SU-DHL-6 (cell line): ENCODE results near the gene RSF1.

Experiments
- H2AFZ ChIP-seq: fragments of 200-600 bp; sonication (generic); 2 replicates; pipeline ENCODE4 v1.6.1; 2014; ENCODE audit warnings: low read depth, mild to moderate bottlenecking, moderate library complexity, mixed read lengths, antibody characterized with exemption, low read length; ENCODE audit not compliant: severe bottlenecking
- H3F3A ChIP-seq: fragments of 200-600 bp; shearing (Covaris generic); 2 replicates; pipeline ENCODE4 v1.6.0; 2016; ENCODE audit warnings: antibody characterized with exemption, mild to moderate bottlenecking; ENCODE audit not compliant: insufficient read depth
- H3K27ac ChIP-seq: fragments of 200-600 bp; sonication (generic); 2 replicates; pipeline ENCODE4 v1.5.1; 2016; ENCODE audit warnings: low read depth, mild to moderate bottlenecking, low read length, moderate library complexity, mixed read lengths
- H3K27me3 ChIP-seq: fragments of 200-600 bp; sonication (generic), shearing (Covaris generic); 2 replicates; pipeline ENCODE4 v1.6.0; 2014; ENCODE audit warnings: mild to moderate bottlenecking, low read length
- H3K36me3 ChIP-seq: fragments of 200-600 bp; sonication (generic); 2 replicates; pipeline ENCODE4 v1.6.1; 2014; ENCODE audit warnings: mild to moderate bottlenecking, low read length, mixed read lengths
- H3K4me2 ChIP-seq: fragments of 300-600, 200-600 bp; shearing (Covaris generic), sonication (generic); 2 replicates; pipeline ENCODE4 v1.6.0; 2014; ENCODE audit warnings: low read length, low read depth, mild to moderate bottlenecking; ENCODE audit not compliant: poor library complexity, severe bottlenecking
- H3K4me3 ChIP-seq: fragments of 200-600 bp; sonication (generic); 2 replicates; pipeline ENCODE4 v1.5.1; 2014; ENCODE audit warnings: antibody characterized with exemption, low read length, mild to moderate bottlenecking, mixed read lengths; ENCODE audit not compliant: insufficient read depth, poor library complexity, severe bottlenecking
- H3K79me2 ChIP-seq: fragments of 200-600 bp; sonication (generic); 2 replicates; pipeline ENCODE4 v1.6.1; 2014; ENCODE audit warnings: mild to moderate bottlenecking, low read length, moderate library complexity; ENCODE audit not compliant: insufficient read depth
- H3K9ac ChIP-seq: fragments of 200-600 bp; sonication (generic); 2 replicates; pipeline ENCODE4 v1.7.0; 2014; ENCODE audit warnings: mild to moderate bottlenecking, low read length
- H3K9me2 ChIP-seq: fragments of 200-600 bp; sonication (generic); replicated peaks from 2 replicates; pipeline ENCODE4 v1.6.1; 2014; ENCODE audit warnings: low read length; ENCODE audit not compliant: insufficient read depth
- H3K9me3 ChIP-seq: fragments of 200-600 bp; sonication (generic); 2 replicates; pipeline ENCODE4 v1.6.1; 2014; ENCODE audit warnings: low read length, mixed read lengths; ENCODE audit not compliant: insufficient read depth
- H4K20me1 ChIP-seq: fragments of 200-600 bp; sonication (generic); 2 replicates; pipeline ENCODE4 v1.6.1; 2014; ENCODE audit warnings: low read depth, mild to moderate bottlenecking, antibody characterized with exemption, low read length, moderate library complexity, mixed read lengths
- EZH2phosphoT487 ChIP-seq: fragments of 200-600 bp; sonication (generic), shearing (Covaris generic); conservative IDR thresholded peaks from 2 replicates; pipeline ENCODE4 v1.6.1; 2018; ENCODE audit warnings: mild to moderate bottlenecking, antibody characterized with exemption, low read length, moderate library complexity, mixed read lengths
- TF ChIP-seq, protein P1 (sequence below): fragments of 200-600 bp; sonication (generic); IDR thresholded peaks from one replicate; pipeline ENCODE4 v1.5.1; 2017; ENCODE audit warnings: antibody characterized with exemption, mild to moderate bottlenecking, low read length, moderate library complexity; ENCODE audit not compliant: insufficient read depth, poor library complexity, severe bottlenecking

RSF1 gene

DNA sequence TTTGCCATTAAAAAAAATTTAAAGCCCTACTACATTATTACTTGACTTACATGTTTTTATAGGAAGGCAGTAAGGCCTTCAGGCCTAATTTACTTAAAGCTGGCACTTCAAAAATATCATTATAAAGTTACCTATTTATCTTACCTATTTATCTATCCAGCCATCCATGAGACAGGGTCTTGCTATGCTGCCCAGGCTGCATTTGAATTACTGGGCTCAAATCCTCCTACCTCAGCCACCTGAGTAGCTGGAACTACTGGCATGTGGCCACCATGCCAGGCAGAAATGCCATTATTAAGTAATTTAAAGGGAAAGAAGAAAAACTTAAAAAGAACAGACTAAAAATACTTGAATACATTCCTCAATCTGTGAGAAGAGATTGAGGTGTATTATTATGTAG lies 122.7 kb downstream of the RSF1 start:
- H3K36me3 ChIP-seq = peaks cover 48% of the 10 kb centered on the region
- no peaks in the 10 kb centered on the region for H3F3A ChIP-seq
- H3K4me2 ChIP-seq = no peak overlapping the region
- H3K79me2 ChIP-seq = no peaks in the 10 kb centered on the region
- no peak overlapping the region for H3K4me3 ChIP-seq
- H3K9me2 ChIP-seq = no peaks in the 10 kb centered on the region
- H3K9me3 ChIP-seq = no peaks in the 10 kb centered on the region
- no peak overlapping the region for H2AFZ ChIP-seq
- no peak overlapping the region for H3K27ac ChIP-seq
- H4K20me1 ChIP-seq = no peaks in the 10 kb centered on the region
- H3K27me3 ChIP-seq = no peaks in the 10 kb centered on the region
- TF ChIP-seq, protein P1, sequence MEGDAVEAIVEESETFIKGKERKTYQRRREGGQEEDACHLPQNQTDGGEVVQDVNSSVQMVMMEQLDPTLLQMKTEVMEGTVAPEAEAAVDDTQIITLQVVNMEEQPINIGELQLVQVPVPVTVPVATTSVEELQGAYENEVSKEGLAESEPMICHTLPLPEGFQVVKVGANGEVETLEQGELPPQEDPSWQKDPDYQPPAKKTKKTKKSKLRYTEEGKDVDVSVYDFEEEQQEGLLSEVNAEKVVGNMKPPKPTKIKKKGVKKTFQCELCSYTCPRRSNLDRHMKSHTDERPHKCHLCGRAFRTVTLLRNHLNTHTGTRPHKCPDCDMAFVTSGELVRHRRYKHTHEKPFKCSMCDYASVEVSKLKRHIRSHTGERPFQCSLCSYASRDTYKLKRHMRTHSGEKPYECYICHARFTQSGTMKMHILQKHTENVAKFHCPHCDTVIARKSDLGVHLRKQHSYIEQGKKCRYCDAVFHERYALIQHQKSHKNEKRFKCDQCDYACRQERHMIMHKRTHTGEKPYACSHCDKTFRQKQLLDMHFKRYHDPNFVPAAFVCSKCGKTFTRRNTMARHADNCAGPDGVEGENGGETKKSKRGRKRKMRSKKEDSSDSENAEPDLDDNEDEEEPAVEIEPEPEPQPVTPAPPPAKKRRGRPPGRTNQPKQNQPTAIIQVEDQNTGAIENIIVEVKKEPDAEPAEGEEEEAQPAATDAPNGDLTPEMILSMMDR = no peak
- TF ChIP-seq EZH2phosphoT487 = no peak
- H3K9ac ChIP-seq = no peak overlapping the region

DNA sequence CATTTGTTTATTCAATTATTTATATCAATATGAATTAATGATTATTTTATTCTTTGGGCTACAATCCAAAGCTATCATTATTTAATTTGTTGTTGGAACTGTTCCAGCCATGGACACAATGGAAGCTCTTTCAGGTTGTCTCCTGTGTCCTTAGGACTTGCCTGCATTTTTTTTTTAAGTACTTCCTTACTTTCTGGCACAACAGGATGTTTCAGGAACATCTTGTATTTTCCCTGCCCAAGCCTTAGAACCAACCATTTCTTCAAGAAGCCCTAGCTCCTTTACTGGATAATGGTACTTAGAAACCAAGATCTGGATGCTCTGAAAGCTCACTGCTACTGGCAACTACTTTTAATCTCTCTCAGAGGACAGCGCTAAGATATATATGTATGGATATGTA lies 125.1 kb downstream of the RSF1 start:
- Histone ChIP-seq H2AFZ (no peak overlapping the region), H3K27ac (no peak overlapping the region), H3K9me2 (no peaks in the 10 kb centered on the region), H3K9ac (no peak overlapping the region), H3K4me2 (no peak overlapping the region), H3K36me3 (peaks cover 49% of the 10 kb centered on the region), H4K20me1 (no peaks in the 10 kb centered on the region), H3K9me3 (no peaks in the 10 kb centered on the region), H3F3A (no peaks in the 10 kb centered on the region), H3K79me2 (no peaks in the 10 kb centered on the region), H3K4me3 (no peak overlapping the region), H3K27me3 (no peaks in the 10 kb centered on the region)
- no peak for TF ChIP-seq EZH2phosphoT487
- TF ChIP-seq, protein P1 = no peak

DNA sequence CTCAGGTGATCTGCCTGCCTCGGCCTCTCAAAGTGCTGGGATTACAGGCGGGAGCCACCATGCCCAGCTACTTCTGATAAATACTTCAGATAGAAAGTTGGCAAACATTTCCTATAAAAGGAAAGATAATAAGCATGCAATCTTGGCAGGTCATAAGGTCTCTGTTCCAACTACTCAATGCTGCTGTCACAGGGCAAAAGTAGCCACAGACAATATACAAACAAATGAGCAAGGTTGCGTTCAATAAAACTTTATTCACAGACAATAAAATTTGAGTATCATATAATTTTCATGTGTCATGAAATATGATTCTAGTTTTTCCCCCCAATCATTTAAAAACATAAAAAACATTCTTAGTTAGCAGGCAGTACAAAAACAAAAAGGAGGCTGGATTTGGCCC lies 129.9 kb downstream of the RSF1 start:
- H3K9ac ChIP-seq = no peak overlapping the region
- peaks cover 15% of the 10 kb centered on the region; the same call in 1 of the 2 replicates for H3K36me3 ChIP-seq
- no peaks in the 10 kb centered on the region for H3K9me3 ChIP-seq
- no peak overlapping the region for H3K27ac ChIP-seq
- no peak overlapping the region for H3K4me2 ChIP-seq
- no peaks in the 10 kb centered on the region for H3K79me2 ChIP-seq
- no peaks in the 10 kb centered on the region for H4K20me1 ChIP-seq
- H3K27me3 ChIP-seq = no peaks in the 10 kb centered on the region
- TF ChIP-seq, protein P1 = no peak
- TF ChIP-seq EZH2phosphoT487 = no peak
- H3K9me2 ChIP-seq = no peaks in the 10 kb centered on the region
- H3K4me3 ChIP-seq = no peak overlapping the region
- no peak overlapping the region for H2AFZ ChIP-seq
- H3F3A ChIP-seq = no peaks in the 10 kb centered on the region

DNA sequence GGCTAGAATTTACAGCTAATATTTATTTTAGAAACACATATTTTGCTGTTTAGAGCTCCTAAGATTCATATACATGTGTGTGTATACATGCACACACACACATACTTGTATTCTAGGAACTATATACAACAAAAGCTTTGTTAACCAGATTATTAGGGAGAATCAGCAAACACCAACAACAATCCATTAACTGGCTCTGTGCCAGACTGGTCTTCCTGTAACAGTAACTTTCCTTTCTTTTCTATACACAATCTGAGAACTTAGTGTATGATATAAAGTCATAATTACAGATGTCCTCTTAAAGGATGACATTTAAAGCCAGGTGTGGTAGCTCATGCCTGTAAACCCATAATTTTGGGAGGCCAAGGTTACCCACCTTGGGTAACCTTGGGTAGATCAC lies 133.4 kb downstream of the RSF1 start:
- Histone ChIP-seq H3F3A (no peaks in the 10 kb centered on the region), H3K36me3 (peaks cover 21% of the 10 kb centered on the region), H3K4me2 (no peak overlapping the region)

More for the DNA sequence above, 133.4 kb downstream of the RSF1 start:
- no peaks in the 10 kb centered on the region for H3K27me3 ChIP-seq
- H3K9me2 ChIP-seq = no peaks in the 10 kb centered on the region
- no peak overlapping the region for H2AFZ ChIP-seq
- no peak overlapping the region for H3K4me3 ChIP-seq
- no peaks in the 10 kb centered on the region for H4K20me1 ChIP-seq
- no peak overlapping the region for H3K9ac ChIP-seq
- no peaks in the 10 kb centered on the region for H3K9me3 ChIP-seq
- H3K27ac ChIP-seq = no peak overlapping the region
- TF ChIP-seq, protein P1 = no peak
- TF ChIP-seq EZH2phosphoT487 = no peak
- no peaks in the 10 kb centered on the region for H3K79me2 ChIP-seq
